IMR-90 (cell line): ENCODE measurements around the gene PTK6. TPM values are rescaled to one million over a fixed set of nuclear protein-coding genes. Genes with fewer than 3 reads are reported as not detected.

ENCODE experiments used
- ATAC-seq: fragments of 200-7000 bp; cut with Tn5 transposase; 2 replicates; pipeline ENCODE4 v1.9.1; 2020; ENCODE audit warnings: low read depth, mild to moderate bottlenecking, moderate library complexity
- BruUV-seq: library from RNA; stranded (reverse); fragments of 400-500 nt; replicated peaks from 2 replicates; lab custom pipeline; 2021; lab: Mats Ljungman, UMichigan
- CTCF ChIA-PET: fragments of 300-600 bp; formaldehyde crosslinking; extraction: SDS; loops from one replicate; lab custom pipeline; 2021; ENCODE audit warnings: antibody characterized with exemption; lab: Yijun Ruan, JAX
- POLR2A ChIA-PET: fragments of 300-600 bp; sonication (Branson Sonifier 250); formaldehyde crosslinking; loops from one replicate; lab custom pipeline; 2022; ENCODE audit warnings: antibody characterized with exemption; ENCODE audit not compliant: unreplicated experiment; lab: Charles Lee
- DNase-seq: peaks from one replicate; pipeline ENCODE4 v3.0.0; 2013
- H2AFZ ChIP-seq: replicated peaks from 2 replicates; pipeline ENCODE3; 2013; ENCODE audit warnings: low read length, mild to moderate bottlenecking; ENCODE audit not compliant: poor library complexity
- H2AK5ac ChIP-seq: 2 replicates; pipeline ENCODE4 v1.6.1; 2013; ENCODE audit warnings: low read depth, low read length, inconsistent platforms
- H2AK9ac ChIP-seq: replicated peaks from 2 replicates; pipeline ENCODE3; 2013; ENCODE audit warnings: mild to moderate bottlenecking, low read depth, low read length, moderate library complexity; ENCODE audit not compliant: poor library complexity
- H2BK120ac ChIP-seq: 2 replicates; pipeline ENCODE4 v1.6.1; 2013; ENCODE audit warnings: low read depth, low read length, inconsistent platforms
- H2BK15ac ChIP-seq: 3 replicates; pipeline ENCODE4 v1.6.1; 2013; ENCODE audit warnings: low read depth, low read length, inconsistent platforms
- H2BK20ac ChIP-seq: 2 replicates; pipeline ENCODE4 v1.6.1; 2013; ENCODE audit warnings: low read depth, mild to moderate bottlenecking, inconsistent platforms, low read length, moderate library complexity
- H2BK5ac ChIP-seq: 2 replicates; pipeline ENCODE4 v1.6.1; 2013; ENCODE audit warnings: mild to moderate bottlenecking, low read depth, low read length, inconsistent platforms; ENCODE audit not compliant: poor library complexity, severe bottlenecking
- H3K14ac ChIP-seq: replicated peaks from 2 replicates; pipeline ENCODE4 v1.6.1; 2013; ENCODE audit warnings: low read depth, low read length, inconsistent platforms
- H3K18ac ChIP-seq: 2 replicates; pipeline ENCODE4 v1.6.1; 2013; ENCODE audit warnings: low read depth, low read length, control low read depth
- H3K23ac ChIP-seq: 2 replicates; pipeline ENCODE4 v1.6.1; 2013; ENCODE audit warnings: low read depth, low read length, inconsistent platforms
- H3K27ac ChIP-seq: 2 replicates; pipeline ENCODE4 v1.5.1; 2013; ENCODE audit warnings: mild to moderate bottlenecking, control low read depth, low read length; ENCODE audit not compliant: insufficient read depth
- H3K27me3 ChIP-seq: 2 replicates; pipeline ENCODE4 v1.6.1; 2013; ENCODE audit warnings: low read length; ENCODE audit not compliant: control insufficient read depth, insufficient read depth
- H3K36me3 ChIP-seq: 2 replicates; pipeline ENCODE4 v1.6.1; 2013; ENCODE audit warnings: low read length, mixed read lengths; ENCODE audit not compliant: control insufficient read depth, insufficient read depth
- H3K4ac ChIP-seq: 2 replicates; pipeline ENCODE4 v1.6.1; 2013; ENCODE audit warnings: low read depth, low read length, inconsistent platforms
- H3K4me1 ChIP-seq: 2 replicates; pipeline ENCODE4 v1.6.1; 2013; ENCODE audit warnings: low read length, mixed read lengths; ENCODE audit not compliant: control insufficient read depth, insufficient read depth
- H3K4me2 ChIP-seq: 2 replicates; pipeline ENCODE4 v1.6.1; 2013; ENCODE audit warnings: low read depth, mild to moderate bottlenecking, control low read depth, low read length, moderate library complexity
- H3K4me3 ChIP-seq: 2 replicates; pipeline ENCODE4 v1.5.1; 2013; ENCODE audit warnings: low read depth, mild to moderate bottlenecking, control low read depth, low read length, moderate library complexity; ENCODE audit not compliant: insufficient read depth
- H3K56ac ChIP-seq: 2 replicates; pipeline ENCODE4 v1.6.1; 2013; ENCODE audit warnings: low read length, inconsistent platforms; ENCODE audit not compliant: insufficient read depth; ENCODE audit errors: extremely low read depth
- H3K79me1 ChIP-seq, 2 experiments: 2 replicates each; pipeline ENCODE4 v1.6.1; 2013; ENCODE audit warnings: low read length in 2 of 2, inconsistent platforms in 1 of 2, low read depth in 1 of 2
- H3K9ac ChIP-seq: 2 replicates; pipeline ENCODE4 v1.6.1; 2013; ENCODE audit warnings: low read depth, low read length, control low read depth
- H3K9me1 ChIP-seq: 2 replicates; pipeline ENCODE4 v1.6.1; 2013; ENCODE audit warnings: low read length, inconsistent platforms; ENCODE audit not compliant: insufficient read depth
- H3K9me3 ChIP-seq: 2 replicates; pipeline ENCODE4 v1.6.1; 2013; ENCODE audit warnings: low read length; ENCODE audit not compliant: control insufficient read depth, insufficient read depth
- H4K20me1 ChIP-seq: 2 replicates; pipeline ENCODE4 v1.6.1; 2013; ENCODE audit warnings: low read length, inconsistent platforms; ENCODE audit not compliant: insufficient read depth
- H4K5ac ChIP-seq: 2 replicates; pipeline ENCODE4 v1.6.1; 2013; ENCODE audit warnings: mild to moderate bottlenecking, low read depth, low read length, control low read depth
- H4K8ac ChIP-seq, 2 experiments: 2 replicates each; pipeline ENCODE4 v1.6.1; 2013; ENCODE audit warnings: low read depth in 2 of 2, low read length in 2 of 2, control low read depth in 1 of 2, inconsistent platforms in 1 of 2
- H4K91ac ChIP-seq: 2 replicates; pipeline ENCODE4 v1.6.1; 2013; ENCODE audit warnings: low read depth, low read length, inconsistent platforms; ENCODE audit not compliant: insufficient read depth
- NFE2L2 ChIP-seq: fragments of 150-350 bp; IDR thresholded peaks from 2 replicates; pipeline ENCODE4 v1.6.1; 2016; ENCODE audit warnings: low read depth, mild to moderate bottlenecking, low read length
- POLR2A ChIP-seq: IDR thresholded peaks from 2 replicates; pipeline ENCODE4 v1.6.1; 2012; ENCODE audit warnings: mild to moderate bottlenecking, low read depth, low read length
- RFX5 ChIP-seq: IDR thresholded peaks from 2 replicates; pipeline ENCODE4 v1.8.0; 2012; ENCODE audit warnings: low read depth, mild to moderate bottlenecking, low read length, moderate library complexity
- WGBS, 2 experiments: methylation state at CpG; one replicate each; pipeline versions ENCODE4 v1.1.5 to v1.1.7; 2013; ENCODE audit warnings: missing lambda C conversion rate in 2 of 2; ENCODE audit not compliant: insufficient read length in 1 of 2; ENCODE audit errors: extremely low coverage in 2 of 2; 5-methylcytosine and 5-hydroxymethylcytosine counted together
- dilution Hi-C: fragments of 300-500 bp; cut with HindIII; formaldehyde crosslinking; loops from one replicate; pipeline ENCODE4 v1.14.3; 2018; ENCODE audit warnings: low sequenced_read_pairs; ENCODE audit not compliant: unreplicated experiment
- in situ Hi-C: fragments of 300-500 bp; cut with MboI; formaldehyde crosslinking; loops from 3 replicates; pipeline ENCODE4 v1.14.3; 2019; ENCODE audit warnings: low sequenced_read_pairs, inconsistent platforms, mixed read lengths
- intact Hi-C: fragments of 100-400 bp; cut with micrococcal nuclease; formaldehyde crosslinking; loops from 2 replicates; pipeline ENCODE4 v1.10.0; 2022
- polyA plus RNA-seq, 3 experiments: library from polyadenylated mRNA; depleted of rRNA; stranded (reverse); fragments of >200 nt; gene quantifications; 2 replicates each; pipeline ENCODE4 v1.2.3, GENCODE V29; 2012; ENCODE audit warnings: low replicate concordance in 1 of 3
- total RNA-seq: library from RNA; depleted of rRNA; stranded (reverse); fragments of >200 nt; gene quantifications from 2 replicates; pipeline ENCODE4 v1.2.3, GENCODE V29; 2012
- TF ChIP-seq, protein P1 (sequence below): fragments of 150-350 bp; IDR thresholded peaks from 2 replicates; pipeline ENCODE4 v1.6.1; 2016; ENCODE audit warnings: low read depth, mild to moderate bottlenecking, low read length, moderate library complexity, borderline replicate concordance

The PTK6 gene
- total and polyA plus RNA-seq, 2 of the 4 experiments (the other 2 are of a cell fraction), result not detected

DNA sequence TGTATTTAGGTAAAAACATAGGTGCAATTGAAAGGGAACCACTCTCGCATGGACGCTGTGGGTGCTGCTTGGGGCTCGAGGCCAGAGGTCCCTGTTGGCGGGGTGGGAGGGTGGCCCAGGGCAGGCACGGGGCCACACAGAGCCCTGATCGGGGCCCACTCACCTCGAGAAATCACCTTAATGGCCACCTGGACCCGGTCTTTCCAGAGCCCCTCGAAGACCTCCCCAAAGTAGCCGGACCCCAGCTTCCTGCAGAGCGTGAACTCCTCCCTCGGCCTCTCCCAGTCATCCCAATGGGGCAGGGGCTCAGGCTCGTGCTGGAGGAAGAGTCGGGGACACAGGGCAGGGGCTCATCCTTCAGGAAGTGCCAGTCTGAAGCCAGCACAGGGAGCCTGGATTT, 3.8 kb downstream of the PTK6 start:
- TF ChIP-seq, protein P1, sequence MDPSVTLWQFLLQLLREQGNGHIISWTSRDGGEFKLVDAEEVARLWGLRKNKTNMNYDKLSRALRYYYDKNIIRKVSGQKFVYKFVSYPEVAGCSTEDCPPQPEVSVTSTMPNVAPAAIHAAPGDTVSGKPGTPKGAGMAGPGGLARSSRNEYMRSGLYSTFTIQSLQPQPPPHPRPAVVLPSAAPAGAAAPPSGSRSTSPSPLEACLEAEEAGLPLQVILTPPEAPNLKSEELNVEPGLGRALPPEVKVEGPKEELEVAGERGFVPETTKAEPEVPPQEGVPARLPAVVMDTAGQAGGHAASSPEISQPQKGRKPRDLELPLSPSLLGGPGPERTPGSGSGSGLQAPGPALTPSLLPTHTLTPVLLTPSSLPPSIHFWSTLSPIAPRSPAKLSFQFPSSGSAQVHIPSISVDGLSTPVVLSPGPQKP, result no peak
- TF ChIP-seq POLR2A (no peak), NFE2L2 (no peak), RFX5 (no peak)
- in situ Hi-C loops (loop anchor here (10.0 kb wide), 2 partner anchors 331 to 441 kb away; partner anchors contain the start of genes ABHD16B, SAMD10 and TPD52L2), intact Hi-C loops (loop anchor here (10.0 kb wide), 1 partner anchor 121 kb away; the partner anchor contains the start of genes RTEL1 and STMN3), dilution Hi-C loops (no loop called here)
- Histone ChIP-seq H3K9me1 (no peaks in the 10 kb centered on the region), H2BK120ac (no peak overlapping the region), H3K9ac (no peak overlapping the region), H3K18ac (no peak overlapping the region), H4K5ac (no peak overlapping the region), H3K27me3 (peaks cover 4% of the 10 kb centered on the region; the same call in 1 of the 2 replicates), H3K36me3 (no peaks in the 10 kb centered on the region), H2AK9ac (no peak overlapping the region), H4K8ac (no peak overlapping the region), H4K91ac (no peak overlapping the region), H3K4ac (no peak overlapping the region), H2AK5ac (no peak overlapping the region), H3K23ac (no peak overlapping the region), H3K4me2 (no peak overlapping the region), H3K27ac (no peak overlapping the region), H2AFZ (no peak overlapping the region), H3K79me1 (no peaks in the 10 kb centered on the region), H3K4me3 (no peak overlapping the region), H3K9me3 (no peaks in the 10 kb centered on the region), H3K14ac (no peak overlapping the region), H3K4me1 (no peaks in the 10 kb centered on the region; the same call in 1 of the 2 replicates), H3K56ac (no peak overlapping the region), H2BK5ac (no peak overlapping the region), H2BK15ac (no peak overlapping the region), H2BK20ac (no peak overlapping the region), H4K20me1 (no peaks in the 10 kb centered on the region)
- ChIA-PET POLR2A (no interaction called here), CTCF (no interaction called here)
- ATAC-seq (no peak), DNase-seq (no peak)
- BruUV-seq, result no TSS peak
- 61% methylated on average over 7 of the region's 14 CpGs; no CpG with 5 or more reads in 1 of the 2 experiments for WGBS, 2 experiments
